Kidney (tissue), 14 donors: ENCODE results near the gene CLEC2L. TPM values are rescaled to one million over a fixed set of nuclear protein-coding genes. Genes with fewer than 3 reads are reported as not detected.

Source experiments
- DNase-seq, 5 donors: peaks; one replicate each; pipeline ENCODE4 v3.0.0-alpha.2; 2013 to 2020
- FAIRE-seq: peaks from 2 replicates; lab custom pipeline; 2012; peaks lifted over from hg19 to GRCh38; lab: Jason Lieb, UNC
- H3K27ac ChIP-seq, 2 donors: one replicate each; pipeline ENCODE4 v1.7.0; 2013; ENCODE audit warnings: low read depth in 2 of 2, low read length in 2 of 2, inconsistent platforms in 1 of 2
- H3K27me3 ChIP-seq: one replicate; pipeline ENCODE4 v1.7.1; 2013; ENCODE audit warnings: low read length, inconsistent platforms; ENCODE audit not compliant: control insufficient read depth, insufficient read depth
- H3K36me3 ChIP-seq, 3 donors: one replicate each; pipeline versions ENCODE4 v1.7.0 to v1.7.1; 2013; ENCODE audit warnings: low read length in 3 of 3, control low read depth in 1 of 3, inconsistent platforms in 1 of 3; ENCODE audit not compliant: insufficient read depth in 3 of 3, control insufficient read depth in 2 of 3
- H3K4me1 ChIP-seq, 3 donors: one replicate each; pipeline versions ENCODE4 v1.7.0 to v1.7.1; 2013; ENCODE audit warnings: low read length in 3 of 3, inconsistent platforms in 1 of 3, low read depth in 1 of 3; ENCODE audit not compliant: control insufficient read depth in 2 of 3, insufficient read depth in 2 of 3
- H3K4me3 ChIP-seq, 3 donors: one replicate each; pipeline versions ENCODE4 v1.7.0 to v1.8.1; 2013; ENCODE audit warnings: low read length in 3 of 3, control low read depth in 1 of 3, inconsistent platforms in 1 of 3
- H3K9ac ChIP-seq, 3 donors: one replicate each; pipeline versions ENCODE4 v1.7.0 to v1.7.1; 2013; ENCODE audit warnings: low read length in 3 of 3, control low read depth in 1 of 3, inconsistent platforms in 1 of 3
- H3K9me3 ChIP-seq, 3 donors: one replicate each; pipeline versions ENCODE4 v1.7.0 to v1.7.1; 2013; ENCODE audit warnings: low read length in 3 of 3, control low read depth in 1 of 3, inconsistent platforms in 1 of 3; ENCODE audit not compliant: control insufficient read depth in 2 of 3, insufficient read depth in 1 of 3
- CTCF ChIP-seq: IDR thresholded peaks from 3 replicates; pipeline ENCODE4 v1.5.1; 2012; ENCODE audit warnings: mild to moderate bottlenecking, moderate library complexity, borderline replicate concordance; ENCODE audit not compliant: insufficient read depth; ENCODE audit errors: extremely low read depth
- intact Hi-C: fragments of 100-400 bp; cut with DNase I; formaldehyde crosslinking; loops from one replicate; pipeline ENCODE4 v1.11.1; 2022
- polyA plus RNA-seq: library from polyadenylated mRNA; stranded (reverse); fragments of 350-450 nt; fragmentation: Illumina TruSeq; extraction: RNeasy Lipid Tissue Mini Kit (QIAGEN cat#74804); gene quantifications from one replicate; pipeline ENCODE4 v1.2.3, GENCODE V29; 2014; ENCODE audit warnings: low read depth, low replicate concordance; ENCODE audit not compliant: insufficient read depth
- total RNA-seq: library from RNA; stranded (reverse); fragmentation: NEBNext Ultra II Directional; extraction: Animal tissue kit (Norgen Biotek cat#: 25700); gene quantifications from one replicate; pipeline ENCODE4 v1.2.1, GENCODE V29; 2021
- donor health status: control.
- donor health status: control.
- donor health status: control.
- donor health status: control.
- donor health status: control.
- donor health status: DM: yes; HTN: yes; CAD: no.
- donor health status: Normal renal cell carcinoma (clear cell type).

The CLEC2L gene
- total and polyA plus RNA-seq, 2 donors from 2014 or later, result not detected

- Histone ChIP-seq H3K4me3 (no peak overlapping the region), H3K9ac (no peak overlapping the region), H3K27me3 (no peaks in the 10 kb centered on the region), H3K9me3 (no peaks in the 10 kb centered on the region), H3K36me3 (no peaks in the 10 kb centered on the region), H3K4me1 (no peaks in the 10 kb centered on the region), H3K27ac (no peak overlapping the region)
- intact Hi-C loops, result no loop called here
- FAIRE-seq, result no peak
- no peak for TF ChIP-seq CTCF
- DNase-seq, result no peak
These were observed 39.0 kb downstream of the CLEC2L start for GRCh38 chr7:139562491-139562890.

GRCh38 chr7:139562961-139563565, 39.6 kb downstream of the CLEC2L start:
- Histone ChIP-seq H3K27ac (no peak overlapping the region), H3K4me3 (no peak overlapping the region), H3K9me3 (no peaks in the 10 kb centered on the region), H3K9ac (no peak overlapping the region), H3K36me3 (peaks cover 0 to 2% (median 0%) of the 10 kb centered on the region in 3 donors), H3K4me1 (no peaks in the 10 kb centered on the region), H3K27me3 (no peaks in the 10 kb centered on the region)
- DNase-seq (peak in 2 of 5 donors; percentile 7 to 53), FAIRE-seq (no peak)
- intact Hi-C loops, result no loop called here
- no peak for TF ChIP-seq CTCF

- intact Hi-C loops, result no loop called here
- Histone ChIP-seq H3K36me3 (peaks cover 0 to 2% (median 0%) of the 10 kb centered on the region in 3 donors), H3K27ac (no peak overlapping the region), H3K4me1 (no peaks in the 10 kb centered on the region), H3K9me3 (no peaks in the 10 kb centered on the region), H3K9ac (no peak overlapping the region), H3K27me3 (no peaks in the 10 kb centered on the region), H3K4me3 (no peak overlapping the region)
- no peak for FAIRE-seq
- peak in 1 of 5 donors; percentile 1 for DNase-seq
- TF ChIP-seq CTCF, result no peak
These were observed 40.4 kb downstream of the CLEC2L start for GRCh38 chr7:139563856-139564255.

GRCh38 chr7:139566075-139566474, 42.6 kb downstream of the CLEC2L start:
- no peak overlapping the region for H3K4me3 ChIP-seq
- no peak overlapping the region for H3K27ac ChIP-seq
- H3K9me3 ChIP-seq, result no peaks in the 10 kb centered on the region
- TF ChIP-seq CTCF, result no peak
- intact Hi-C loops, result no loop called here
- FAIRE-seq (no peak), DNase-seq (no peak)
- H3K36me3 ChIP-seq, result peaks cover 0 to 2% (median 0%) of the 10 kb centered on the region in 3 donors
- H3K9ac ChIP-seq, result no peak overlapping the region
- H3K27me3 ChIP-seq, result no peaks in the 10 kb centered on the region
- H3K4me1 ChIP-seq, result no peaks in the 10 kb centered on the region
